GM12864 (cell line): Measurements from ENCODE around the gene NPPB.

Experiments
- DNase-seq: peaks from one replicate; pipeline ENCODE4 v3.0.0-alpha.2; 2011; ENCODE audit warnings: low read depth
- H3K4me3 ChIP-seq: 2 replicates; pipeline ENCODE4 v1.5.1; 2011; ENCODE audit warnings: mild to moderate bottlenecking, low read depth, low read length, control low read depth
- CTCF ChIP-seq: IDR thresholded peaks from 2 replicates; pipeline ENCODE4 v1.5.1; 2011; ENCODE audit warnings: low read depth, mild to moderate bottlenecking, moderate library complexity, low read length, control low read depth, inconsistent platforms; ENCODE audit errors: missing control alignments

The NPPB gene

GRCh38 chr1:11813021-11813420 is 45.7 kb downstream of the NPPB start:
- TF ChIP-seq CTCF = no peak
- H3K4me3 ChIP-seq = no peak overlapping the region
- no peak for DNase-seq
